ENCODE measurements around the gene UAP1L1.
A peak's percentile ranks its signal among the peaks of the same experiment; 100 is the strongest.
"Not testable (repeated sequence)": the region's sequence is repeated elsewhere in the genome, so short reads cannot be mapped to it uniquely, and the experiment has no call there.

UAP1L1 gene

DNA sequence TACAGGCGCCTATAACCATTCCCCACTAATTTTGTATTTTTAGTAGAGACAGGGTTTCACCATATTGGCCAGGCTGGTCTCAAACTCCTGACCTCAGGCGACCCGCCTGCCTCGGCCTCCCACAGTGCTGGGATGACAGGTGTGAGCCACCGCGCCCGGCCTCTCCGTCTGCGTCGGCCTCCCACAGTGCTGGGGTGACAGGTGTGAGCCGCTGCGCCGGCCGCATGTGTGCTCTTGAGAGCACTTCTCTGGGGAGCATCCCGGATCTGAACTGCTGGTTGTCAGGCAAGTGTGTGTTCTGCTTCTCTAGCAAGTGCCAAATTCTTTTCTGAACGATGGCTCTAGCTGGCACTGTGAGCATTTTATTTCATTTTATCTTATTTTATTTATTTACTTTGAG is 19.8 kb upstream of the UAP1L1 start:
- peak; percentile 48 for DNase-seq

GRCh38 chr9:137058521-137059234 is 18.6 kb upstream of the UAP1L1 start:
- DNase-seq = peak; percentile 33

- DNase-seq = no peak
Measured at GRCh38 chr9:137062384-137062783, 14.9 kb upstream of the UAP1L1 start.

- not testable (repeated sequence) for DNase-seq
Measured at GRCh38 chr9:137062798-137063197, 14.5 kb upstream of the UAP1L1 start.

- no peak for DNase-seq
Measured at GRCh38 chr9:137063311-137064026, 13.8 kb upstream of the UAP1L1 start.

- DNase-seq = peak; percentile 14
Measured at GRCh38 chr9:137064027-137064879, 13.1 kb upstream of the UAP1L1 start.

GRCh38 chr9:137064880-137065164 is 12.5 kb upstream of the UAP1L1 start:
- no peak for DNase-seq

DNA sequence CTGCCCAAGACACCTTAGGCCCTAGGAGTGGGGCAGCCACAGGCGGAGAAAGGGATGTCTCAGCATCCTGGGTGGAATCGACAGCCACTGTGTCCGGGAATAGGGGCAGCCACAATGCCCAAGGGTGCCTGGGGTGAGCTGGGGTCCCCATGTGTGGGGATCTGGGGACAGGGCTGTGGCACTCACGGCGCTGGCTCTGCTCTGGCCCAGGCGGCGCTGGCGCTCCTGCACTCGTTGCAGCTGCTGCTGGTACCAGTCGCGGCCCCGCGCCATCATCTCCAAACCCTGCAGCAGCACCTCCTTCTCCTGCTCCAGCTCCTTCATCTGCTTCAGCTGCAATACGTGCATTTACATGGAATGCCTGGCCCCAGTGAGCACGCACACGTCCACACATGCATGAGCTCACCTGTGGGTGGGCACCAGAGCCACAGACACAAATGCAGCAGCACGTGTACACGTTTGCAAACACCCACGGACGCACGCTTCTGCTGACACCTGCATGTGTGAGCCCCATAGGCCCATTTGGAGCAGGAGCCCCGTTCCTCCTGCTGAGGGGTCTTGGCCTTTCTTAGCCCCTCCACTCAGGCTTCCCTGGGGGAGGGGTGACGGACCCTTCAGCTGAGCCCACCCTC is 11.9 kb upstream of the UAP1L1 start:
- DNase-seq = no peak

- DNase-seq = no peak
Measured at GRCh38 chr9:137066096-137066861, 11.0 kb upstream of the UAP1L1 start.

- DNase-seq = peak; percentile 83
Measured at GRCh38 chr9:137067860-137068538, 9.3 kb upstream of the UAP1L1 start.

DNA sequence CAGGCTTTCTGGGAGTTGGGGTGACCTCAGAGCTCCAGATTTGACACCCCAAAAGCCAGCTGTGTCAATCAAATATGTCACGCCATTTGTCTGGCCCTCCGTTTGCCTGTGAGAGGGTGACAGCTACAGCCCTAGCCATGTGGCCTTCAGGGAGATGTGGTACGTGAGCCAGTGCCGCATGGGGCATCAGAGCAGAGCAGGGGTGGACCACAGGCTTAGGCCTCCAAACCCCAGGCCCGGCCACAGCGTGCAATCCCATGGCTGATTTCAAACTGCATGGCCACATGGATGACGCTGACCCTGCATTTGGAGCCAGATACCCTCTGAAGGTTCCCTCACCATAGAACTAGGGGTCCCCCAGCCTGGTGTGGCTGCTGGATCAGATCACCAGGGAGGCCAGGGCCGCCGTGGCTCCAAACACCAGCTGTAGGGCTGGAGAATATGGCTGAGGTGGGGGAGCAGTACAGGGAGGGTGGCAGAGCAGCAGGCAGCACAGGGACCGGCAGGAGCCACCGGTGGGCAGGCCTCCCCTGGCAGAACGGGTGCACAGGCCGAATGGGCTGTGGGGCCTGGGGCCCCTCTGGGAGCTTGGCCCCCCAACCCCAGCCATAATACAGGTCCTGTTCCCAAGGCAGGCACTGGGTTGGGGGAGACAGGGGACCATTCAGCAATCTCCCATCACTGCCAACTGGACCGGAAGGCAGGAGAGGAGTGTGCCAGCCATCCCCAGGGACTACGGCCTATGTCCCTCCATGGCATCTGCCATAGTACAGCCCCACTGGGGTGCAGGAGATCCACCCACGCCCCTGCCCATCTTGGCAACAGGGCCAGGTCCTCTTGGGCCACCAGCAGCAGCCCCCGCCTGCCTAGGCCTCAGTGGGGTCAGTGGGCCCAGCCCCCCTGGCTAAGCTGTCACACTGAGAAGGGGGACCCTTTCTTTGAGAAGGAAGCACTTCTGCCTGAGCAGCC is 8.5 kb upstream of the UAP1L1 start:
- DNase-seq = no peak

DNA sequence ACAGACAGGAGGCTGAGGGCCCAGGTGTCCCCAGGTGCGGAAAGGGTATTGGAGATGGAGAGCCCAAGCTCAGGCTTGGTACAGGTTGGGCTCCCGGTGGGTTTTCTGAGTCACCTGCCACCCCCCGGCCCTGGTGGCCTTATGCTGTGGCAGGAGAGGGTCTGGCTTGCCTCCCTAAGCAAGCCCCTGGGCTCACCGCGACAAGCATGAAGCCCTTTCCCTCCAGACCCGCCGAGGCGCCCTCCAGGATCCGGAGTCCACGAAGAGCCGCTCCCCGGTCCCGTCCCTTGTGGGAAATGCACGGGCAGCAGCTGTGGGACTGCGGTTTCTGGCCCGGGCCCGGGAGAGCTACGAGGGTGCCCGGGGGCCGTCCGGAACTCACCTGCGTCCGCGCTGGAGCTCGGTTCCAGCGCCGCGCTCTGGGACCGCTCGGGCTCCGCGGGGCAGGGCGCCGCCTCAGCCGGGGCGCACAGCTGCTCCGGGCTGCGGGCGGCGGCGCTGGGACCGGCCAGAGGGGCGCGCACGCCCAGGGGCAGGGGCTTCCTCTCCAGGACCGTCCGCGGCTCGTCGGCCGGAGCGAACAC is 7.7 kb upstream of the UAP1L1 start:
- DNase-seq = no peak

- DNase-seq = peak; percentile 94
Measured at GRCh38 chr9:137070201-137070905, 7.0 kb upstream of the UAP1L1 start, which contains the start of gene SAPCD2. SAPCD2 (minus strand) TSS chr9:137070557; CDS start chr9:137070460, 97 bp downstream.

DNA sequence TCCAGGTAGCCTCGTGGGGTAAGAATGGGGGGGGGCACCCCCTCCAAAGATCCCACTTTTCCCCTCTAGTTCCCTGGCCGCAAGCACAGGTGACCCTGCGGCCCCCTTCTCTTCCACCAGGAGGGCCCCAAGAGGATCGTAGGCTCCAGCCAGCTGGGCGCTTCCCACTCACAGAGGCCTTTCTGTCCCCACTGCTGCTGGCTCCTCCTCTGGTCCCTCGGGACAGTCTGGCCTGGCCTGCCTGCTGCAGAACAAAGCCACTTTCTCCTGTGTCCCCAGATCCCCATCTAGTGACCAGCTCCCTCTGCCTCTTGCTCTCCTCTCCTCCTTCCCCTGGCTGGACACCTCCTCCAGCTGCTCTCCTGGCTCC is 6.4 kb upstream of the UAP1L1 start:
- peak; percentile 48 for DNase-seq

DNA sequence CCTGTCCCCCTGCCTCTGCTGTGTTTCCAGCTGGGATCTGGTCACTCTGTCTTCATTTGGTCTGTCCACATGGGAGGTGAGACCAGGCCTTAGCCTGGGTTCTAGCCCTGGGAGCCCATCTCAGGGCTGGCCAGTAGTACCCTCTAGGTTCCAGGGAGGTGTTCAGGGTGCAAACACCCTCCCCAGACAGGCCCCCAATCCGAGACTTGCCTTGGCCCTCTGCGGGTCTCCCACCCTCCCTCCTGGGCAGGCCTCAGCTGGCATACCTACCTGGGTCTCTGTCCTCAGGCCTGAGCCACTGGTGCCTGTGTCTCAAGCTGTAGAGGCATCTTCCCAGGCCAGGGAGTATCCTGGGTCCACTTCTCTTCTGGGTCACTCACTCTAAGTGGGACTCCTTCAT is 6.0 kb upstream of the UAP1L1 start:
- no peak for DNase-seq

- DNase-seq = no peak
Measured at GRCh38 chr9:137073992-137074399, 3.3 kb upstream of the UAP1L1 start.

DNA sequence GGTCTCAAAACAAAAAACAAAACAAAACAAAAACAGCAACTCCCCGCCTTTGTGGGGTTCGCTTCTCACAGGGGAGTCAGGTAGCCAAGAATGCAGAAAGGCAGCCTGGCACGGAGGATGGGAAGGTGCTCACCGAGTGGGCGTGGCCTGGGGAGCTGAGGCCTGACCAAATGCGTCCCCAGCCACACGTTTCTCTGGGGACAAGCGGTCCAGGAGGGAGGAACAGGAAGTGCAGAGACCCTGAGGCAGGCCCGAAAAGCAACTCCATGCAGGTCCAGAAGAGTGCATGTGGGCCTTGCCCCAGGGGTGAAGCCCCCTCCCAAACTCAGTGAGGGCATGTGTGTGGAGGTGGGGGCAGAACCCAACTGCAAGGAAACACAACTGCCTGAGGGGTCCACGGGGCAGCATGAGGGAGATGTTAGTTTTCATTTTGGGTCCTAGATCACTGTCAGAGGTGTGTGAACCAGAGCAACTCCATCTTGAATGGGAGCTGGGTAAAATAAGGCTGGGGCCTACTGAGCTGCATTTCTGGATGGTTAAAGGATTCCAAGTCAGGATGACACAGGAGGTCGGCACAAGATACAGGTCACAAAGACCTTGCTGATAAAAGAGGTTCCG is 2.6 kb upstream of the UAP1L1 start:
- no peak for DNase-seq

DNA sequence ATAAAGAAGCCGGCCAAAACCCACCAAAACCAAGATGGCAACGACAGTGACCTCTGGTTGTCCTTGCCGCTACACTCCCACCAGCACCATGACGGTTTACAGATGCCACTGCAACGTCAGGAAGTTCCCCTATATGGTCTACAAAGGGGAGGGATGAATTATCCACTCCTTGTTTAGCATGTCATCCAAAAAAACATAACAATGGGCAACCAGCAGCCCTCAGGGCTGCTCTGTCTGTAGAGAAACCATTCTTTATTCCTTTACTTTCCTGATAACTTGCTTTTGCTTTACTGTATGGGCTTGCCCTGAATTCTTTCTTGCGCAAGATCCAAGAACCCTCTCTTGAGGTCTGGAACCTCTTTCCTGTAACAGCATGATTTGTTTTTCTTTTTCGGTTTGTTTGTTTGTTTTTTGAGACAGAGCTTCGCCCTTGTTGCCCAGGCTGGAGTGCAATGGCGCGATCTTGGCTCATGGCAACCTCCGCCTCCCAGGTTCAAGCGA is 2.0 kb upstream of the UAP1L1 start:
- DNase-seq = no peak

DNA sequence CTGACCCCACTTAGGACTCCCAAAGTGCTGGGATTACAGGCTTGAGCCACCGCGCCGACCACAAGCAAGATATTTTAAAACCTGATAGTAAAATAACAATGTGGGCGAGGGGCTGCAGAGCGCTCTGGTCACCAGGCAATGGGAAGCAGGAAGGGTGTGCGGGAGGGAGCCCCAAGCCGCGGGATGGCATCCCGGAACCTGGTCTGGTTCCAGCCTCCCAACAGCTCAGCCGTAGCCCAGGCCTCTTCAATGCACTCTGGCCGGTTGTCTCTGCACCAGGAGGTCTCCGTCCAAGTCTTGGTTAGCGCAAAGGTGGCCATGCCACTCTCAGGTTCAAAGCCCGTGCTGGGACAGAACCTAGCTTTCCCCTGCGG is 694 bp upstream of the UAP1L1 start:
- DNase-seq = no peak

Measured in DMS153 (cell line).